ENCODE results near the gene COL18A1. TPM values are rescaled to one million over a fixed set of nuclear protein-coding genes. Genes with fewer than 3 reads are reported as not detected.

The COL18A1 gene
- total RNA-seq, 1 donor from 2014 or later: 59.0 TPM

GRCh38 chr21:45538381-45539045, 133.5 kb downstream of the COL18A1 start:
- H3K9me3 ChIP-seq (ENCODE audit: control insufficient read depth in 3 of 3, low read length in 3 of 3): no peaks in the 10 kb centered on the region
- H3K4me3 ChIP-seq (ENCODE audit: low read length in 3 of 3): no peak overlapping the region
- H3K27ac ChIP-seq (ENCODE audit: low read depth, low read length): no peak overlapping the region
- H3K36me3 ChIP-seq (ENCODE audit: control insufficient read depth in 3 of 3, insufficient read depth in 3 of 3, low read length in 3 of 3): no peaks in the 10 kb centered on the region
- H3K9ac ChIP-seq (ENCODE audit: low read depth in 1 of 3, low read length in 3 of 3): no peak overlapping the region
- no peaks in the 10 kb centered on the region for H3K27me3 ChIP-seq (ENCODE audit: control insufficient read depth in 3 of 3, insufficient read depth in 3 of 3, low read length in 3 of 3)
- H3K4me1 ChIP-seq (ENCODE audit: control insufficient read depth in 3 of 3, insufficient read depth in 3 of 3, low read length in 3 of 3): peaks cover 4 to 29% (median 19%) of the 10 kb centered on the region in 3 donors

- Histone ChIP-seq H3K4me3 (ENCODE audit: low read length in 3 of 3) (no peak overlapping the region), H3K27ac (ENCODE audit: low read depth, low read length) (no peak overlapping the region), H3K9ac (ENCODE audit: low read depth in 1 of 3, low read length in 3 of 3) (no peak overlapping the region), H3K9me3 (ENCODE audit: control insufficient read depth in 3 of 3, low read length in 3 of 3) (no peaks in the 10 kb centered on the region), H3K27me3 (ENCODE audit: control insufficient read depth in 3 of 3, insufficient read depth in 3 of 3, low read length in 3 of 3) (no peaks in the 10 kb centered on the region), H3K4me1 (ENCODE audit: control insufficient read depth in 3 of 3, insufficient read depth in 3 of 3, low read length in 3 of 3) (peaks cover 4 to 22% (median 13%) of the 10 kb centered on the region in 3 donors), H3K36me3 (ENCODE audit: control insufficient read depth in 3 of 3, insufficient read depth in 3 of 3, low read length in 3 of 3) (no peaks in the 10 kb centered on the region)
These were observed 134.3 kb downstream of the COL18A1 start for GRCh38 chr21:45539046-45539795.

GRCh38 chr21:45539796-45540600, 135.0 kb downstream of the COL18A1 start:
- H3K27ac ChIP-seq (ENCODE audit: low read depth, low read length): no peak overlapping the region
- no peak overlapping the region for H3K4me3 ChIP-seq (ENCODE audit: low read length in 3 of 3)
- peaks cover 4 to 14% (median 6%) of the 10 kb centered on the region in 3 donors for H3K4me1 ChIP-seq (ENCODE audit: control insufficient read depth in 3 of 3, insufficient read depth in 3 of 3, low read length in 3 of 3)
- H3K36me3 ChIP-seq (ENCODE audit: control insufficient read depth in 3 of 3, insufficient read depth in 3 of 3, low read length in 3 of 3): no peaks in the 10 kb centered on the region
- no peak overlapping the region for H3K9ac ChIP-seq (ENCODE audit: low read depth in 1 of 3, low read length in 3 of 3)
- no peaks in the 10 kb centered on the region for H3K9me3 ChIP-seq (ENCODE audit: control insufficient read depth in 3 of 3, low read length in 3 of 3)
- H3K27me3 ChIP-seq (ENCODE audit: control insufficient read depth in 3 of 3, insufficient read depth in 3 of 3, low read length in 3 of 3): no peaks in the 10 kb centered on the region

- Histone ChIP-seq H3K4me1 (ENCODE audit: control insufficient read depth in 3 of 3, insufficient read depth in 3 of 3, low read length in 3 of 3) (peaks cover 3 to 9% (median 4%) of the 10 kb centered on the region in 3 donors), H3K4me3 (ENCODE audit: low read length in 3 of 3) (no peak overlapping the region), H3K9ac (ENCODE audit: low read depth in 1 of 3, low read length in 3 of 3) (no peak overlapping the region), H3K27ac (ENCODE audit: low read depth, low read length) (no peak overlapping the region), H3K9me3 (ENCODE audit: control insufficient read depth in 3 of 3, low read length in 3 of 3) (no peaks in the 10 kb centered on the region), H3K27me3 (ENCODE audit: control insufficient read depth in 3 of 3, insufficient read depth in 3 of 3, low read length in 3 of 3) (no peaks in the 10 kb centered on the region), H3K36me3 (ENCODE audit: control insufficient read depth in 3 of 3, insufficient read depth in 3 of 3, low read length in 3 of 3) (no peaks in the 10 kb centered on the region)
These were observed 135.6 kb downstream of the COL18A1 start for GRCh38 chr21:45540601-45540970.

GRCh38 chr21:45541221-45542039, 136.5 kb downstream of the COL18A1 start:
- no peak overlapping the region for H3K27ac ChIP-seq (ENCODE audit: low read depth, low read length)
- peaks cover 3 to 9% (median 4%) of the 10 kb centered on the region in 3 donors for H3K4me1 ChIP-seq (ENCODE audit: control insufficient read depth in 3 of 3, insufficient read depth in 3 of 3, low read length in 3 of 3)
- H3K9me3 ChIP-seq (ENCODE audit: control insufficient read depth in 3 of 3, low read length in 3 of 3): no peaks in the 10 kb centered on the region
- H3K4me3 ChIP-seq (ENCODE audit: low read length in 3 of 3): peak overlapping the region; percentile 38 to 65 (median 58)
- peak overlapping the region in 2 of 3 donors; percentile 43 to 62 for H3K9ac ChIP-seq (ENCODE audit: low read depth in 1 of 3, low read length in 3 of 3)
- H3K36me3 ChIP-seq (ENCODE audit: control insufficient read depth in 3 of 3, insufficient read depth in 3 of 3, low read length in 3 of 3): no peaks in the 10 kb centered on the region
- no peaks in the 10 kb centered on the region for H3K27me3 ChIP-seq (ENCODE audit: control insufficient read depth in 3 of 3, insufficient read depth in 3 of 3, low read length in 3 of 3)

GRCh38 chr21:45542242-45542666, 137.3 kb downstream of the COL18A1 start, which contains the start of gene SLC19A1:
TSS of gene SLC19A1 (minus strand) at chr21:45542440. CDS start at chr21:45537959, 4,481 bp downstream.
- Histone ChIP-seq H3K4me1 (ENCODE audit: control insufficient read depth in 3 of 3, insufficient read depth in 3 of 3, low read length in 3 of 3) (peaks cover 3 to 9% (median 4%) of the 10 kb centered on the region in 3 donors), H3K9me3 (ENCODE audit: control insufficient read depth in 3 of 3, low read length in 3 of 3) (no peaks in the 10 kb centered on the region), H3K4me3 (ENCODE audit: low read length in 3 of 3) (peak within 1 kb of the TSS; percentile 38 to 65 (median 58)), H3K36me3 (ENCODE audit: control insufficient read depth in 3 of 3, insufficient read depth in 3 of 3, low read length in 3 of 3) (no peaks in the 10 kb centered on the region), H3K27me3 (ENCODE audit: control insufficient read depth in 3 of 3, insufficient read depth in 3 of 3, low read length in 3 of 3) (no peaks in the 10 kb centered on the region), H3K9ac (ENCODE audit: low read depth in 1 of 3, low read length in 3 of 3) (peak within 1 kb of the TSS in 2 of 3 donors; percentile 43 to 62), H3K27ac (ENCODE audit: low read depth, low read length) (no peak within 1 kb of the TSS)

- Histone ChIP-seq H3K4me1 (ENCODE audit: control insufficient read depth in 3 of 3, insufficient read depth in 3 of 3, low read length in 3 of 3) (peaks cover 3 to 9% (median 4%) of the 10 kb centered on the region in 3 donors), H3K27me3 (ENCODE audit: control insufficient read depth in 3 of 3, insufficient read depth in 3 of 3, low read length in 3 of 3) (no peaks in the 10 kb centered on the region), H3K36me3 (ENCODE audit: control insufficient read depth in 3 of 3, insufficient read depth in 3 of 3, low read length in 3 of 3) (no peaks in the 10 kb centered on the region), H3K9ac (ENCODE audit: low read depth in 1 of 3, low read length in 3 of 3) (no peak overlapping the region), H3K9me3 (ENCODE audit: control insufficient read depth in 3 of 3, low read length in 3 of 3) (no peaks in the 10 kb centered on the region), H3K27ac (ENCODE audit: low read depth, low read length) (no peak overlapping the region), H3K4me3 (ENCODE audit: low read length in 3 of 3) (peak overlapping the region in 2 of 3 donors; percentile 51 to 56)
These were observed 137.9 kb downstream of the COL18A1 start for GRCh38 chr21:45542667-45543370.

GRCh38 chr21:45543371-45543709, 138.4 kb downstream of the COL18A1 start:
- no peaks in the 10 kb centered on the region for H3K36me3 ChIP-seq (ENCODE audit: control insufficient read depth in 3 of 3, insufficient read depth in 3 of 3, low read length in 3 of 3)
- H3K4me1 ChIP-seq (ENCODE audit: control insufficient read depth in 3 of 3, insufficient read depth in 3 of 3, low read length in 3 of 3): peaks cover 3 to 9% (median 4%) of the 10 kb centered on the region in 3 donors
- no peak overlapping the region for H3K27ac ChIP-seq (ENCODE audit: low read depth, low read length)
- no peaks in the 10 kb centered on the region for H3K9me3 ChIP-seq (ENCODE audit: control insufficient read depth in 3 of 3, low read length in 3 of 3)
- no peaks in the 10 kb centered on the region for H3K27me3 ChIP-seq (ENCODE audit: control insufficient read depth in 3 of 3, insufficient read depth in 3 of 3, low read length in 3 of 3)
- no peak overlapping the region for H3K9ac ChIP-seq (ENCODE audit: low read depth in 1 of 3, low read length in 3 of 3)
- no peak overlapping the region for H3K4me3 ChIP-seq (ENCODE audit: low read length in 3 of 3)
